ENCODE results near the gene TMEM178B. TPM values are rescaled to one million over a fixed set of nuclear protein-coding genes. Genes with fewer than 3 reads are reported as not detected.

Gene TMEM178B
- total RNA-seq, 1 donor from 2014 or later, result 35.9 TPM

- intact Hi-C loops (cut with micrococcal nuclease), result no loop called here
These were observed 270.5 kb downstream of the TMEM178B start for GRCh38 chr7:141344153-141344935.

GRCh38 chr7:141348728-141349127 is 274.9 kb downstream of the TMEM178B start:
- DNase-seq, result no peak
- TF ChIP-seq CTCF (IDR thresholded peaks at IDR 0.05; ENCODE audit: borderline replicate concordance), result no peak
- H3K36me3 ChIP-seq, result no peaks in the 10 kb centered on the region
- H3K4me1 ChIP-seq, result peaks cover 20% of the 10 kb centered on the region
- H3K27ac ChIP-seq (replicated peaks), result no peak overlapping the region
- no peaks in the 10 kb centered on the region for H3K27me3 ChIP-seq (ENCODE audit: low read depth)
- no peak overlapping the region for H3K4me3 ChIP-seq
- no peaks in the 10 kb centered on the region for H3K9me3 ChIP-seq (replicated peaks)
- intact Hi-C loops (cut with micrococcal nuclease), result no loop called here

More at GRCh38 chr7:141344153-141344935, 270.5 kb downstream of the TMEM178B start:
- Histone ChIP-seq H3K27me3 (ENCODE audit: low read depth) (no peaks in the 10 kb centered on the region), H3K27ac (replicated peaks) (no peak overlapping the region), H3K36me3 (no peaks in the 10 kb centered on the region), H3K4me1 (peaks cover 20% of the 10 kb centered on the region), H3K9me3 (replicated peaks) (no peaks in the 10 kb centered on the region), H3K4me3 (no peak overlapping the region)
- no peak for TF ChIP-seq CTCF (IDR thresholded peaks at IDR 0.05; ENCODE audit: borderline replicate concordance)
- no peak for DNase-seq

- Histone ChIP-seq H3K27me3 (ENCODE audit: low read depth) (no peaks in the 10 kb centered on the region), H3K27ac (replicated peaks) (no peak overlapping the region), H3K4me3 (no peak overlapping the region), H3K9me3 (replicated peaks) (no peaks in the 10 kb centered on the region), H3K4me1 (peaks cover 26% of the 10 kb centered on the region), H3K36me3 (no peaks in the 10 kb centered on the region)
- intact Hi-C loops (cut with micrococcal nuclease), result no loop called here
- no peak for DNase-seq
- TF ChIP-seq CTCF (IDR thresholded peaks at IDR 0.05; ENCODE audit: borderline replicate concordance), result no peak
These were observed 275.5 kb downstream of the TMEM178B start for GRCh38 chr7:141349338-141349737.

- TF ChIP-seq CTCF (IDR thresholded peaks at IDR 0.05; ENCODE audit: borderline replicate concordance), result no peak
- no peak for DNase-seq
- no peak overlapping the region for H3K4me3 ChIP-seq
- H3K36me3 ChIP-seq, result no peaks in the 10 kb centered on the region
- no peak overlapping the region for H3K27ac ChIP-seq (replicated peaks)
- H3K9me3 ChIP-seq (replicated peaks), result no peaks in the 10 kb centered on the region
- peaks cover 31% of the 10 kb centered on the region for H3K4me1 ChIP-seq
- H3K27me3 ChIP-seq (ENCODE audit: low read depth), result no peaks in the 10 kb centered on the region
- intact Hi-C loops (cut with micrococcal nuclease), result no loop called here
These were observed 275.9 kb downstream of the TMEM178B start for GRCh38 chr7:141349804-141350203.

- Histone ChIP-seq H3K36me3 (no peaks in the 10 kb centered on the region), H3K27me3 (ENCODE audit: low read depth) (no peaks in the 10 kb centered on the region), H3K4me1 (peaks cover 37% of the 10 kb centered on the region), H3K27ac (replicated peaks) (peak overlapping the region; percentile 27), H3K9me3 (replicated peaks) (no peaks in the 10 kb centered on the region), H3K4me3 (no peak overlapping the region)
- TF ChIP-seq CTCF (IDR thresholded peaks at IDR 0.05; ENCODE audit: borderline replicate concordance), result no peak
- intact Hi-C loops (cut with micrococcal nuclease), result no loop called here
- DNase-seq, result no peak
These were observed 277.3 kb downstream of the TMEM178B start for GRCh38 chr7:141351175-141351574.

All from left ventricle myocardium inferior (tissue), 1 donor.